GM18517 (cell line): ENCODE data around the gene LBX1.

Experiments used
- ATAC-seq: cut with Tn5 transposase; IDR thresholded peaks from one replicate; pipeline ENCODE4 v1.9.1; 2021; ENCODE audit warnings: mild to moderate bottlenecking, moderate library complexity; ENCODE audit not compliant: unreplicated experiment

The LBX1 gene

DNA sequence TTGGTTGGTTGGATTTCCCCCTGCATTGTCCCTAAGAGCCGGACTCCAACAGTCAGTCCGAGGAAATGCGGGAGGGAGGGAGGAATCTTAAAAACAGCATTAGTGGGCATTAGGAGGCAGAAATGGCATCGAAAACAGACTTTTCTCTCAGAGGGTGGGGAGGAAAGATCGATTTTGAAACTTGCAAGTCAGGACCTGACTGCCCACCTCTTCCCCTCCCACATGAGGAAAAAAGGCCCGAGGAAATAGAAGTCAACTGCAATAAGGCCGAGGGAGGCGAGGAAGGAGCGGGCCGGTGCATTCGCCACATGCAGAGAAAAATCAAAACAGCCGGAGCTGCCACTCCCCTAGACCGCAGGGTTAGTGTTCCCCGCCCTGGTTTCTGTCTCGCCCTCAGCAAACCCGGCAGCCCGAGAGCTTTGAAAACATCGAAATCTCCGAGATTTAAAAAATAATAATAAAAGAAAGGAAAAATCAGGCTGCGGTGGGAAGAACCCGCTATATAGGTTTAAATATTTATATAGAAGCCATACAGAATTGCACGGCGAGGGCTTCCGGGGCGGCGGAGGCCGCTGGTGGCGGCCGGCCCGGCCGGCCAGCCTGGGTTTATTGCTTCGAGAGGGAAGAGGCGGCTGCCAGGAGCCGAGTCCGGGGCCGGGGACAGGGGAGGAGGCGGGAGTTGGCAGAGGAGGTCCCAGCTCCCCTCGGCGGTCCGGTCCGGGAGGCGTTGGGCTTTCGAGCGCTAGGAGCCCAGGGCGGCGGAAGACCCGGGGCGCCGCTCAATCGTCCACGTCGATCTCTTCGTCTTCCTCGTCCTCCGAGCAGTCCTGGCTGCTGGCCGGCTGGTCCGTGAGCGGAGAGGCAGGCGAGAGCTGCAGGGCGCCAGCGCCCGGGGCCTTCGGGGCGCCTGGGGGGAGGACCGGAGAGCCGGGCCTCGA is 2.5 kb downstream of the LBX1 start:
- ATAC-seq = no peak

DNA sequence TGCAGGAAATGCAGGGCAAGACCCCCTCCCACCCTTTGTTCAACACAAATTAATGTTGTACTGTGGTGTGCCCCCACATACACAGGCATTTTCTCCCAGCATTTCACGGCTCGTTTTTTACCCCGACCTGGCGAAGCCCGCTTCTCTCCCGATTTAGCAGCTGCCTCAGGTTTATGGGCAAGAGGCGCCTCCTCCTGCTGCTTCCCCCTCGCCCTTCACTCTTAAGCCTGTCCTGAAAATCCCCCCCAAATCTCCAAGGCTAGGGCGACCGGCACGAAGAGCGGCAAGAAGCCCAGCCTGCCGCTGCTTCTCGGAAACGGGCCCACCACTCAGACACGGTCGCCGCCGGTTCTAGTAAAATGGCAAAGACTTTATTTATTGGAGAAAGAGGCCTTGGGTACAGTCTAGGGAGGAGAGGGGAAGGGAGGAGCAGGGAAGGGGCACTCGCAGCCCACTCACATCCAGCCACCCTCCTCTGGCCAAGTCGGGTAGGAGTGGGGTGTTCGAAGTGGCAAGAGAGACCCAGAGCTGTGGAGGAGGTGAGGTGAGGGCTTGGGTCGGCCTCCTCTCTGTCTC is 3.3 kb downstream of the LBX1 start:
- no peak for ATAC-seq

DNA sequence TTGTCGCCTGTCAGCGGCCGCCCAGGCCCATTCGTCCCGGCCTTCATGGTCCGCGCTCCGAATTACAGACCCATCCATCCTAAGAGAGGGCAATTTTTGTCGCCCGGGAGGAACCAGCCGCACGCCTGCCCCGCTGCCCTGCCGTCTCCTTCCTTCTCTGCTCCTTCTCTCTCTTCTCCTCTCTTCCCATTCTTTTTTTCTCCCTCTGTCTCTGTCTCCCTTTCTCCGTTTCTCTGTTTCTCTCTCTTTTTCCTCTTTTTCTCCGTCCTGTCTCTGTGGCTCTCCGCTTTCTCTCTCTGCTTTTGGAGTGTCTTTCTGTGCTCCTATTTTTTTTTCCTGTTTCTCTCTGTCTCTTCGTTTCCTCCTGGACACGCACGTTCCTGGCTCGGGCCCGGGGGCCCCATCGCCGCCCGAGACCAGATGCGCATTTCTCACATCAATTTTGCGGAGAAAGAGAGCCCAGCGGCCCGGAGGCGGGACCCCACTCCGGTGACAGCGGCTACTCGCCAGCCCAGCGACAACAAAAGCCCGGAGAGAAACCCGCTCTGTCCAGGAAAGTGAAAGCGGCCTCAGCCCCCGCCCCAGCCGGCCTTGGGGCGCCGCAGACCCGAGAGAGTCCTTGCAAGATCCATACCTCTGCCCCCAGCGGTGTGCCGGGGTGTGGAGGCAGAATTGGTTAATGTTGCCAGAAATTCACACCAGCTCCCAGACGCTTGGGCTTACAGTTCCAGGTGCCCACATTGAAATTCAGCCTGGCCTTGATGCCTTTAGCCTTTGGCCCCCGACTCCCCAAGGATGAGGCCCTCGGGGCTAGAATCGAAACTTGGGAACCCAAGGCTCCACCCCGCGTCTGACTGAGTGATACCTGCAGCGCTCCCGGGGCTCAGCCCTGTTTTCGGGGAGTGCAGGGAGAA is 4.1 kb downstream of the LBX1 start:
- no peak for ATAC-seq

DNA sequence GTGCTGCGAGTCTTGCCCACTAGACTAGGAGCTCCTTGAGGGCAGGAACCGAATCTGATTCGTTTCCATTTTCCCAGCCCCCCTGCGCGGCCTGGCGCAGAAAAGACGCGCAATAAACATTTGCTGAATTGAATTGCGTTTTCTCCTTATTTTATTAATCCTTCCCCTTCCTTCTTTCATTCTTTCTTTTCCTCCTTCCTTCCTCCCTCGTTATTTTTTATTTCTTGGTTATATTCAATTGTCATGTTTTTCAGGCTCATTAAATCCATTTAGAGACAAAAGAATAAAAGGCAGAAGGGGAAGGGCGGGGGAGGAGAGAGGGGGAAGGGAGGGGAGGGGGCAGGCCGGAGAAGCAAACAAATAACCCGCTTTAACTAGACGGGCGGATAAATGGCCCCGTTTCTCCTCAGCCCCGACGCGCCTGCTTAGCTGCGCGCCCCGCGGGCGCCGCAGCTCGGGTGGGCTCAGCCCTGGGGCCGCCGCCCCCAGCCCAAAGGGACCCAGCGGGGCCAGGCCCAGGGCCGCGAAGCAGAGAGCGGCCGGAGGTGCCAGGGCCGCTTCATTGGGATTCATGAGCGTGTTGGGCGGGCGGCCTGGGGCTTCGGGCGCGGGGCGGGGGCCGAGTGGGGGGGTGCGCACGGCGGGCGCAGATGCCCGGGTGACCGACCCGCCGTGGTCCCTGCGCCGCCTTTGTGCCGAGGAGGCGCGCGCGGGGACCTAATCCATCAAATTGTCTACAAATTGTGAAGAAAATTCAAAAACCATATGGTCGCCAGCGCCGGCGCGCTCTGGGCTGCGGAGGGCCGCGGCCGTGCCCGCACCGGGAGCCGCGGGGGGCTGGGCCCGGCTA is 5.0 kb downstream of the LBX1 start:
- ATAC-seq = no peak

DNA sequence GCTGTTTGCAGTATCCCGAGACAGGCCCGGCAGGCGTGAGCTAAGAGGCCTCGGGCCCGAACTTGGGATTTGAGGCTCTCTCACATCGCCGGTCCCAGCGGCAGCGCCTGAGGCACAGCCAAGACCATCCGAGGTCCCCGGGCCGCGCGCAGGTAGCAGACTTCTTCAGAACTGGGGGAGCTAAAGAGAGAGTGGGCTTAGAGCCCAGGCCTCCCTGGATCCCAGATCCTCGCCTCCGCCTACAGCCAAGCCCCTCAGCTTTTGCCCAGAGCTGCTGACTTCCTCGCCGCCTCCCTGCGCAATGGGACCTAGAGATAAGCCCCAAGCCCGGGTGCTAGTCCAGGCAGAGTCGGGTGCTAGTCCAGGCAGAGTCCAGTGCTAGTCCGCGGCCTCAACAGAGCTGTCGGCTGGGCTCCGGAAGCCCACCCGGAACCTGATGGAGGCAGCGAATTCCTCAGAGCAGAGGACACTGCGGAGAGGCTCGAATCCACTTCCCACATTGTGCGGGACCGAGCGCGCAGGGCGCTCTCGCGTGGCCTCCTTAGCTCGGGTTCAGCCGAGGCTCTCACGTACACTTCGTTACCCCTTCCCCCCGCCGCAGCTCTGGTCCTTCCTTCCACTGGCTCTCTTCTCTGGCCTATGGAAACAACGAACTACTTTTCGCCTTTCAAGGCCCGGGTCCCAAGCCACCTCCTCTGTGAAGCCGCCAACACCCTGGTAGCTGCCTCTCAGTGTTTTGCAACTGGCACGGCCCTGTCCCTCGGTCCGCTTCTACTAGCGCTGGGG is 5.8 kb downstream of the LBX1 start:
- ATAC-seq = no peak

DNA sequence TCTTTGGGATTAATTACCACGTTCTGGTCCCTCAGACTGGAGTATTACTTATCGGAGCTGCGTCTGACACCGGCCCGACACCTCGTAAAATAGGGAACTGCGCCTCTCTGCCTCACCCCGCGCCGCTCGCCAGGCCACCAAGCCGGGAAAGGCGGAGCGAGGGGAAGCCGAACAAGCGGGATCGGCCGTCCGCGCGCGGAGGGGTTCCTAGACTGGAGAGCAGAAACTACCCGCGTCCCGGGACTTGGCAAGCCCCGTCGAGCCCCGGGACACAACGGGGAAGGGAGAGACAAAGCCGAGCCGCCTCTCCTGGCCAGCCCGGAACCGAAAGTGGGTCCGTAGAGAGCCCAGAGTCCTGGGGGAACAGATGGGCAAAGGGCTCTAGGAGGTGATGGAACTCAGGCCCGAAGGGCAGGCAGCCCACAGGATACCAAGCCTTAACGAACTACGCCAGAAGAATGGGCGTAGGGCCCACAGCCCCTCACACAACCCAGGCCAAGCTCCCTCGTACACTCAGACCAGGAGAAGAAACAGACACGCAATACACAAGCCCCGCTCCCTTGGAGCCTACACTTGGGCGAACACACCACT is 6.5 kb downstream of the LBX1 start:
- ATAC-seq = no peak

DNA sequence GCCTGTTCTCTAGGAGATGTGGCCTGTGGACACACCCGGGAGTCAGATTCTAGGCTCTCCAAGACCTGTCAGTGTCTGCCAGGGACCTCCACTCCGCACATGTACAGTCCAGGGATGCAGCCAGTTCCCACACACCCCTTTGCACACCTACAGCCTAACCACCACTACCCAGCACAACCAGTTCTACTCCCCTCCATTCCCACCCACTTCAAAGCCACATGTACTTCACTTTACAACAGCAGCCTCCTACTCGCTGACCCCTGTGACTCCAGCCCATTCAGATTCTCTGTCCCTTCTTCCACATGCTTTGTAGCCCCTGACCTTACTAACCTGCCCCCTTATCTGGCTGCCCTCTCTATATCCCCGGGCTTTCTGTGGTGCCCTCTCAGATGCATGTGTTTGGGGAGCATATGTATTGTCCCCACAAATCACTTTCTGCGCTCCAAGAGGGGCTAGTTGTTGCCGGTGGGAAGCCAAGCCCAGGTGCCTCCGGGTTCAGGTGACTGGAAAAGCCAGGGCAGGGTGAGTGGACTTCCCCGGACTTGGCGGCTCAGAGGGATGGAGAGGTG is 7.2 kb downstream of the LBX1 start:
- ATAC-seq = no peak

DNA sequence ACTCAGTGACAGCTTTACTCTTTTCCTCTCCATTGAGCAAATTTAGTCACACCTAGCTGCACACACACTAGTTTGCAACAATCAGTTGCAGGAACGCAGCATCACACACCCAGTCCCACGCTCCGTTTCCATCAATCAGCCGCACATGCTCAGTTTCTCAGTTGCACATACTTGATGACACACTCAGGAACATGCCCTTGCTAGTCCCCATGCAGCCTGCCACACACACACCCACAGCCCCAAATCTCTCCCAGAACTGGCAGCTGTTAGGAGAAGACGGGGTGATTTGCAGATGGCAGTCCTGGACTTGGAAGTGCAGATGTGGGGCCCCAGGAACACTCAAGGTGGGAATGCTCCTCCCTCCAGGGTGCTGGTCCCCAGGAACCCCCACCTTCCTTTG is 7.7 kb downstream of the LBX1 start:
- no peak for ATAC-seq

DNA sequence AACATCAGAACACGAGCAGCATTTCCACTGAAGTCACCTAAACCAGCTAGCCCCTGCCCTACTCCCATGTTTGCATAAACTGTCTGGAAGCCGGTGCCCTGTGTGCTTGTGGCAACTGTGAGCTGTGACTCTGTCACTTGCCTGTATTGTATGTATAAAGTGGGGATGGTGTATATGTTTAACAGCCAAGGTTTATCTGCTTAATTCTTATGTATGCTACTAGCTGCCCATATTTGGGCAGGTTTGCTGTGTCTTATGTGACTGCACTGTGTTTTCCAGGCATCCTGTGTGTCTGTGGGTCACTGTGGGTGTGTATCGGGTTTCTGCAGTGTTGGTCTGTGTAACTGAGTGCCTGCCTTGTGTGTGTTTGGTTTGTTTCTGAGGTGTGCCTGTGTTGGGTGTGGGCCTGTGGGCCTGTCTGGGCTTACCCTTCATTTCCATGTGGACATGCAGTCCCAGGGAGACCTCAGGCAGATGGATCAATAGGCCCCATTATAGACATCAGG is 9.3 kb downstream of the LBX1 start:
- ATAC-seq = no peak

DNA sequence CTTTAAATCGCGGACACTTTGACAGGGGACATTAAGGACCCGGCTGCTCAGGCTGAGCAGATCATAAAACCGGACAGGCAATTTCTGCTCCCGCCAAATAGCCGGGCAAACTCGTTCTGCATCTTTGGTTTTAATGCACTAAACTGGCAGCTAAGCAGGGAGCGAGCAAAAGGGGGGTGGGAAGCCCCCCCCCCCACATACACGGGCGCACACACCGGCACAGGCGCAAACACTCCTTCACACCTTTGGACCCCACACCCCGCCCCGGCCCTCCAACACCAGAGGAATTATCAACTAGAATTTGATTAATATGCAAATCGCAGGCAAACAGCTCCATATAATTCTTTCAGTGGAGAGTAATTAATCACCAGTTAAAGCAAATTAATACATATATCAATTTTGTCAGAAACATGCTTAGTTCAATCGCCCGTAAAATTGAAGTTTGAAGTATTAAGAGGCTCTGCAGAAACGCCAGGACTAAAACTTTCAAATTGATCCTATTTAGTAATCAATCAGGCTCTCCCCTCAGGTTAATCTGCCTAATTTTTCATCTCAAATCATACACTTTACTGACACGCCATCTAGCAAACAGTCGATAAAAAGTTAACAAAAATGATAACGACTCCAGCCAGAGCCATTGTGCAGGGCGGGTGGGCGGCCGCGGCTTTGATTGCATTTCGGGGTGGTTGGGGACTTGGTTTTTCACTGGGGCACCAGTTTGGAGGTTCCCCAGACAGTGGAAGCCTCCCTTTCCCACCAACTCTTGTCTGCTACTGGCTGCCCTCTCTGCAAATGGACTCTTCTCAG is 9.9 kb downstream of the LBX1 start:
- ATAC-seq = no peak

DNA sequence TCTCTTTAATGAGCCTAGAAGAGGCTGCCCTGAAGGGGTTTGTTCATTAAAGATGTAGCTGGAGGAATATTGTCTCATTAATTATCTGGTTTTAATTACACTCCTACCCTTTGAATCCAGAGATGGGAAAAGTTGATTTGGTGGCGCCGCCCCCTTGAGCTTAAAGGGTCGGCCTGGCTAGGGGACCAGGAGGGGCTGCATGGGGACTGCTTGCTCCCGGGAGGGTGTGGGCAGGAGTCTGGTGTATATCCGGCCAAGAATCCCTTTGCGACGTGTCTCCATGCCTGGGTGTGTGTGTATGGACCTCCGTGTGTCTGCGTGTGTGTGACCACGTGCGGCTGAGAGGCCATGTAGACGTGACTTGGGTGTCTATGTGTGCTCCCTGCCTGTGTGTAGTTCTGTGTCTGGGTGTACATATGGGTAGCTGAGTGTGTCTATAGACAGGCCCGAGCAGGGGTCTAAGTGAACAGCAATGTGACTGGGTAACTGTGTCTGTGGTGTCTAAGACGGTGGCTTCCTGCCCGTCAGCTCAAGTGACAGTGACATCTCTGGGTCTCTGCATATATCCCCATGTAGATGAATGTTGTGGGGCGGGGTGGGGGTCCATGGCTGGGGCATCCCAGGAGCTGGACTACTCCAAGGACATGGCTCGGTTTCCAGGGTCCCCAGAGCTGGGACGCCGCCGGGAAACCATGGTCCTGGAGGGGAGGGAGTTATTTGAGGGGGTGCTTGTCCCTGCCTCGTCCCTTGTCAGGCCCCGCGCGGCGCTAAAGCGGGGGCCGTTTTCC is 10.7 kb downstream of the LBX1 start:
- ATAC-seq = no peak

DNA sequence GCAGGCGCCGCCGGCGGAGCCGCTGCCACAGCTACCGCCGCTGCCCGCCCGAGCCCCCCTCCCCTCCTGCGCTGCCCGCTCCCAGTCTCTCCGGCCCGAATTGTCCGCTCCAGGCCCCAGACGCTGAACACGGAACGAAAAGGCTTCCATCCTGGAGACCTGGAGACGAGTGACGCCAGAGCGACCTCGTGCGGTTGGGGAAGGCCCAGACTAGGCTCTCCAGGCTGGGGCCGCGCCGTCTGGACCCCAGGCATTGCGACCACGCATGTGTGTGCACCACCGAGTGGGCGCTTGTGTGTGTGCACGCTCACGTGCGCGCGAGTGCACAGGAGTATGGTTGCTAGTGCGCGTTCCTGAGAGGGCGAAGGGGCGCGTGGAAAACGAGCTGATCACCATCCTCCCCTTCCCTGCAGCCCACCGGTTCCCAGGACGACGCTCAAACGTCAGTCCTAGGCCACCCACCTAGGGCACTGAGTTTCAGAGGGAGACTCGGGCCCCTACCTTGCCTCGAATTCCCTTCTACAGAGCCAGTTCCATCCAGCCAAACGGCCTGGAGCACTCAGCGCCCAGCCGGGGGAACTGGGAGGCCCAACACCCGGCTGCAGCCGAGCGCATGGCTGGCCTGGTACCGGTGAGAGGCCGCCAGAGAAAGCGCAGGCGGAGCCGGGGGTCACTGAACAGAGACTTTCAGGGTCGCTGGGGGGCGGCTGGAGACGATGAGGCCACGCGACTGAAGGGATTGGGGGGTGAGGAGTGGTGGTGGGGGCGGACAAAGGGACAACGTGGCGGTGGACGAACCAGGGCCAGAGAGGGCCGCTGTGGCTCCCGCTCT is 11.6 kb downstream of the LBX1 start:
- ATAC-seq = no peak

DNA sequence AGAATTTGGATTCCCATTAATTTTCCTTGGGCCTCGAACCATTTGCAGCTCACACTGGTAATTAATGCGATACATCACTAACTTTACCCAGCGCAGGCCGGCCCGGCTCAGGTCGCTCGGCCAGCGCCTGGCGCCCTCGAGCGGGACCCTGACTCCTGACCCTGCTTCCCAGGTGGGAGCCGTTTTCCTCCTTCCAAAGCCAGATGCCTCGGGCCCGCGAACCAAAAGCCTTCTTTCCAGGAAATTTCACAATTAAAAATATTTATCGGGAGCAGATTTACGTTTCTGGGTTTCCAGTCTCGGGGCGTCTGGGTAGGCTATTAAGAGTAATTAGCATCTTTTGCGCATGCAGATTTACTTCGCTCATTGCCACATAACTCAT is 12.2 kb downstream of the LBX1 start:
- ATAC-seq = no peak

DNA sequence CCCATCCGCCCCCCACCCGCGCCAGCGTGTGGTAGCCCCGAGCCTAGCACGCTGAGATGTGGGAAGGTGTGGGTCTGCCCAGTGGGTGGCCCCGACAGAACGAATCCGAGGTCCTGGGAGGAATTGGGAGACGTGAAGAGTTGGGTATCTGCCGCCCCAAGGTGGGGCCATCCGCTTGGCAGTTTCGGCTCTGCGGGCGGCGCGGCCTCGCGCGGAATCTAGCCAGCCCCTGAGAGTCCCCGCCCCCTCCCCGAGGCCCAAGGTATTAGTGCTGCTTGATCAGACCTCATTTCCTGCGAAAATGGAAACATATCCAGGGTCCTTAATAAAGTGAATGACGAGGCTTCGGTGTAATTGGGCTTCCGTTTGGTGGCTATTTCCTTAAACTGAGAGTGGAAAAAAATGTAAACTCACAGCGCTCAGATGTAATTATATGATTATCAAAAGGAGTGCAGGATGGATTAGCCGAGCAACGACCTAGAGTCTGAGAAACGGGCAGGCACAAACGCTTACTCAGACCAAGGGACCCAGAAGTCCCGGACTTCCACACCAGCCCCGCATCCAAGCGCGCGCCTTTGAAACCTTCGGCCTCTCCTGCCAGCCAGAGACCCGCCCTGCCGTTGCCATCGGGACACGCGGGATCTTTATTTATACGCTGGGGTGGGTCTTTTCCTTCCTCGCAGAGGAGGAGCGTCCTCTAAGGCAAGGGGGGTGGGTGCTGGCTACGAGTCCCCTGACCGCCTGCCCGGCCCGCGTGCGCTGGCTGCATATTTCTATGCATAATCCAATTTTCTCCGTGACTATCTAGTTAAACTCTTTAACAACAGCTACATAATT is 12.8 kb downstream of the LBX1 start:
- no peak for ATAC-seq

DNA sequence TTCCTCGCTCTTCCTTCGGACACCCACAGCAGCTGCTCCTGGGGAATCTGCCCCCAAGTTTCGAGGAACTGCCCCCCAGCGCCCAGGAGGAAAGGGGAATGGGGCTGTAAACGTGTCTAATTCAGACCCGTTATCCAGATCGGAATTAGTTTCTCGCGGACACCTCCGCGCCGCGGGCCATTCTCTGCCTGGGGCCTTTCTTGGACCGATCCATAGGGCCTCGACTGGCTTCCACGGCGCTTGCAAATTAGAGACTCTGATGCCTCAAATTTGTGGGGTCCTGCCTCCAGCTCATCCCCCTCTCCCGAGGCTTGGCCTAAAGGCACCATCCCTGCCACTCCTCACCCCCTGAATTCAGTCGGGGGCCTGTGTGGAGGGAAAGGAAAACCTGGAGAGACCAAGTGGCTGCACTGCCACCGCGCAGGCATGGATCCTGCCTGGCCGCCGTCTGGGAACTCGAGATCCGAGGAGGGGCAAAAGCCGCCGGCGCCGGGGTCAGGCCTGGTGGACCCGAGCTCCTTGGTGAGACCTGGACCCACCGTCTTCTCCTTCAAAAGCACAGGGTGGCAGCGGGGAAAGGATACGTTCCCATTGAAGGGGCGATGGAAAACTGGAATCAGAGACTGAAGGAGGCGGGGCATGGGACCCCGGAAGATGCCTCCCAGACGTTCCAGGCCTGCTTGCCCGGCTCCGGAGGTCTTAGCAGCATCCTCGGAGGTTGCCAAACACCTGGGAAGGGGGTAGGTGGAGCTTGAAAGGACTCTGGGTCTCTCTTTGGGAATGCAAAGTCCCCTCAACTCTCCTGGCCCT is 13.7 kb downstream of the LBX1 start:
- no peak for ATAC-seq
